ENCODE measurements around the gene RHOV.
"Not testable (repeated sequence)": the region's sequence is repeated elsewhere in the genome, so short reads cannot be mapped to it uniquely, and the experiment has no call there.

Gene RHOV

DNA sequence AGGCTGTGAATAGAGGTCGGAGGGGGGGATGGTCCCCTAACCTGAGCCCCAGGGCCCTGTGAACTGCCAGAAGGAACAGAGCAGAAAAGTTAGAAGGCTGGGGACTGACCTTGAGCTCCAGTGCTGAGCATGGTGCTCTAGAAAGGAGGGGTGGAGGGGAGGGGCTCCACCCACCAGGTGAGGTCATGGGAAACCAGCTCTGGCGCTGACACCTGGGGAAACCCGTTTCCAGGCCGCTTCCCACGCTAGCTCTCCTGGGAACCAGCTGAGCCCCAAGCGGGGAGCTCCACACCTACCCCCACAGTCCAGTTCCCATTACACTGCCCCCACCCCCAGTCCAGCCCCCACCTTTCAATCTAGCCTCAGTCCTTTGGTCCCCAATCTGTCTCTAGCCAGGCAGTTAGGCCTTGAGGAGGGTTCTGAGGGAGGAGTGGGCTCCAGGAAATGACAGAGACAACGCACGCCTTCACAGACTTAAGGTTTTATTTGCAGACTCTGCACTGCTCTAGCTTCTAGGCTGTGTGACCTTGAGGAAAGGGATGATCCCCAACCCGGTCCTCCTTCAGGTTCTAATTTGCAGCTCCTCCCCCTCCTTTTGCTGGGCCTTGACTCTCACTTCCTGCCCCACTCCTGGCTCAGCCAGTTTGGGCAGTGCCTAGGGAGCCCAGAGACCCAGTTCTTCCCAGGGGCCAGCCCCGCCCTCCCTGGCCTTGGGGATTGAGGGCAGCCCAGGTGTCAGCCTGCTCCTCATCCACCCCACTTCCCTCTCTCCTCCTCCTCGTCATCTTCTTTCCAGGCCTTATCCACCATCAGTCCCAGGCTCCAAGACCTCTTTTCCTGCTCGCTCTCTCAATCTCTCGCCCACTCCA is 2.1 kb downstream of the RHOV start:
- DNase-seq, result no peak

DNA sequence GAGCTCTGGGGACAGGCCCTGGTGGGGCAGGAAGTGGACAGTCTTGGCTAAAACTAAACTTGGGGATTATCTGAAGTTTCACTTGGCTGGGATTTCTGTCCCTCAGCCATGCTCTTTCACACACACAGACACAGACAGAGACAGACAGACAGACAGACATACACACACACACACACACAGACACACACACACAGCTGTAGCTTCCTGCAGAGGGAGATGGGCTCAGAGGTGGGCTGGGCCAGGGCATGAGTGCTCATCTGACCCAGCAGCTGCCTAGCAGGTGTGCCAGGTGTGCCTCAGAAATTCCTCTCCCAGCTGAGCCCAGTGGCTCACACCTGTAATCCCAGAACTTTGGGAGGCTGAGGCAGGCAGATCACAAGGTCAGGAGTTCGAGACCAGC is 3.3 kb downstream of the RHOV start:
- DNase-seq, result no peak

DNA sequence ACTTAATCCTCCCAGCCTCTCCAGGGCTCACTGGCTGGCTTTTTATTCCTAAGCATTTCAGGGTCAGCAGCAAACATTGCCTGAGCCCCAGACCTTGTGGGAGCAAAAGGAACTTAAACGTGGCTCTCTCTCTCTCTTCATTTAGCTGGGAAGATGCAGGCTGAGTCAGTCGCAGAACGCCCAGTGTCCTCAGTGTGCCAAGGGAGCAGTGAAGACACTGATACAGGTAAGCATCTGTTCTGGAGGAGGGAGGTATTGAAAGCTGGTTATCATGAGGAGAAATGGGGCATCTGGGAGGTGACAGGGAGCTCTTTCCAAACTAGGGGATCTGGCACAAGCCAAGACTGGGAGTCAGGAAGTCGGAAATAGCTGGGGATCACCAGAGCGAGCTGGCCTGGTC is 4.3 kb downstream of the RHOV start:
- DNase-seq, result no peak

DNA sequence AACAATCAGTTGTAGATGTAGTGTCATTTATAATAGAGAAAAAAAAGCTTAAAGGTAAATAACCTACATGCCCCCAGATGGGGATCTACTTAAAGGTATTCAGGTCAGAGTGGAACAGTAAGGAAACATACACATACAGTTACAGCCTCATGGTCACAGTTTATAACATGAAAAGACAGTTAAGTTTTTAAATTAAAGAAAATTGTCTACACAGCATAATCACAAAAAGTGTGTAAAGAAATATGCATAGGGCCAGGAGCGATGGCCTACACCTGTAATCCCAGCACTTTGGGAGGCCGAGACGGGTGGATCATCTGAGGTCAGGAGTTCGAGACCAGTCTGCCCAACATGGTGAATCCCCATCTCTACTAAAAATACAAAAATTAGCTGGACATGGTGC is 6.8 kb downstream of the RHOV start:
- DNase-seq, result no peak

DNA sequence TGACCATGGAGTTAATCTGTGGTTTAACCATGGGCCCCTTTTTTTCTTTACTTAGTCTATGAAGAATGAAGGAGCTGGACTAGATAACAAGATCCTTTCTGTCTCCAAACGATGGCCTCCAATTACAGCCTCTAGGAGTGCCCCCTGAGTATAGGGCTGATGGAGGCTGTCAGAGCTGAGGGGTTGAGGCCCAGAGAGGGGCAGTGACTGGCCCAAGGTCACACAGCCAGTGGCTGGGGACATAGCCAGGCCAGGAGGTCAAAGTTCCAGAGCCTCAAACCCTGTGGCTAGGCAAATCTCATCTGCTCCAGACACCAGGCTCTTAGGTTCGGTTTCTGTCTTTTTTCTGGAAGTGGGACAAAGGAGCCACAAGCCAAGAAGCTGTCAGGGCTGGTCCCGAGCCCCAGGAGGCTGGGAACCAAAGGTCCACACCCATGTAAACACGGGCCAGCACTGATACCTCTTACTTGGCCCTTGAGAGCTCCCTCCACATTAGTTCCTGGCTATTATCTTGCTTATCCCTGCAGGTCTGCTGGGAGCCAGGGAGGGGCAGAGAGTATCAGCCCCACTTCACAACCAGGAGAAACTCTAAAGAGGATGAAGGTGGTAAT is 10.3 kb downstream of the RHOV start:
- no peak for DNase-seq

DNA sequence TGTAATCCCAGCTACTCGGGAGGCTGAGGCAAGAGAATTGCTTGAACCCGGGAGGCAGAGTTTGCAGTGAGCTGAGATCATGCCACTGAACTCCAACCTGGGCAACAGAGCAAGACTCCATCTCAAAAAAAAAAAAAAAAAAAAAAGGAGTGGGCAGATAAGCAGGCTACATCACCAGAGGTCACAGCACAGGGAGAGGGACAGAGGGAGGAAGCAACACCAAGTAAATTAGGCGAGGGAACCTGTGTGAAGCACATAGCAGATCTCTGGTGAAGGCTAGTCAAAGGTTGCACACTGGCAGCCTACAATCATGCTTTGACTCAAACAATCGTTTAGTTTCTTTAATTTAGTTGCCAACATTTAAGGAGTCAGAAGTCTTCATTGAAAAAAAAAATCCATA is 12.9 kb downstream of the RHOV start:
- not testable (repeated sequence) for DNase-seq

DNA sequence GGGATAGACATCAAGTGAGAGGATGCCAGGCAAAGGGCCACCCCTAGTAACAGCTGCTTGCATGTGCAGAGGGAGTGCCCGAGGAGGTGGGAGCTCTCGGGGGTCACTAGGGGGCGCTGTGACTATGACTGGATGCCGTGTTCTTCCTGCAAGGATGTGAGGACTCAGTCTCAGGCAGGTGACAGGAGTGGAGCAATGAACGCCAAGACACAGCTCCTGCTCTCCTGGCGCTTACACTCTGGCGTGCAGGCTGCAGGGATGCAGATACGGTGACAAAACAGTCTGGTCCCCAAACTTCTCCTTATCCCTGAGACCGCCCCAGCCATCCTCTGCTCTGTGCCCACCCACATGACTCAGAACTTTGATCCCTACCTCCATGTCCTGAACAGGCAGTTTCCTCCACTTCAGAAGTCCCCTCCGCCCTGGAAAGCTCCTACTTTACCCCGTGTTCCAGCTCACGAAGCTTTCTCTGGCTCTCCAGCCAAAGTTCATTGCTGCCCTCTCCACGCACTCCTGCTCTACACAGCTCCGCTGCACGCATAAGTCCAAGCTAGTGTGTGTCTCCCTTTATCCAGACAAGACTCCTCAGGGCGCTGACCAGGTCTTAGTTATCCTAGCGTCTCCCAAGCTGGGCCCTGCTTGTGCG is 14.7 kb downstream of the RHOV start:
- no peak for DNase-seq

DNA sequence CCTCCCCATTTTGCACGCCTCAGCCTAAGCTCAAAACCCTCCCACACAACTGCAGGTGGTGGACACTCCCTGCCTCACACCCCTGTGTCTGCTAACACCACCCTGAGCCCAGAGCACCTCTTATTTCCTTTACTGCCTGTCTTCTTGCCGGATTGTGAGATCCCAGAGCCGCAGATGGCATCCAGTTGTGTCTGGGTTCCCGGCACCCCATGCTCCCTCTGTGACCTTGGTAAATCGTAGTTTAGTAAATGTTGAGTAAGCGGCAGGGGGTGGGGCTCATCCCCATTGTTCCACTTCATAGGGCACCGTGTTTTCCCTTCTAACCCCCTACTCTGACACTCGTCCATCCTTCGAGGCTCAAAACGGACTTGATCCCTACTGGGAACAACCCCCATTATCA is 15.3 kb downstream of the RHOV start:
- DNase-seq, result no peak

DNA sequence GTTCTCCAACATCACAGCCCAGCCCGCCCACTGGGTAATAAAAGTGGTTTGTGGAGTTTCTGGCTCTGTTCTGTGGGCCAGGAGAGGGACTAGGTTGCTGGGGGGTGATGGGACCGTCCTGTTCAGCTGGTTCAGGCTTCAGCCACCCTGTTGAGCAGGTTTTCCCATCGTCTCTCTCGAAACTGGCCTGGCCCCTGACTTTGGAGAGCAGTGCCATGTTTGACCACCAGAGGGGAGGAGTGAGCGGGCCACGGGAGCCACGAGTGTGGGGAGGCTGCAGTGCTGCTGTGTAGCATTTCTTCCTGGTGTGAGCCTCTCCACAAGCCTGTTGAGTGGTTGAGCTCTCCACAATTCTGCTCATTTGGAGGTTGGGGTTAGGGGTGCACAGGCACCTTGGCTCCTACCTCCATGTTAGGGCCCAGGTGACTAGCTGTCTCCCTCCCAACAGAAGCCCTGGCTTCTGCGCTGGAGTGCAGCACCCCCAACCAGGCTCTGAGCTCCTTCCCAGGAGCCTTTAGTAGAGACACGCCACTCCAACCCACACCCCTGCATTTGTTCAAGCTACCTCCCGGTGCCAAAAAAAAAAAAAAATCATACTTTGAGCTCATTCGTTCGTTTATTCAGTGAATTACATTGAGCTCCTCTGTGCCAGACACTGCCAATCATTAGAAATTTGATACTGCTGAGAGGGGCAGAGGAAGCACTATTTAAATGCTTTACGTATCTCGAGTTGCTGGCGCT is 16.3 kb downstream of the RHOV start:
- DNase-seq, result no peak

DNA sequence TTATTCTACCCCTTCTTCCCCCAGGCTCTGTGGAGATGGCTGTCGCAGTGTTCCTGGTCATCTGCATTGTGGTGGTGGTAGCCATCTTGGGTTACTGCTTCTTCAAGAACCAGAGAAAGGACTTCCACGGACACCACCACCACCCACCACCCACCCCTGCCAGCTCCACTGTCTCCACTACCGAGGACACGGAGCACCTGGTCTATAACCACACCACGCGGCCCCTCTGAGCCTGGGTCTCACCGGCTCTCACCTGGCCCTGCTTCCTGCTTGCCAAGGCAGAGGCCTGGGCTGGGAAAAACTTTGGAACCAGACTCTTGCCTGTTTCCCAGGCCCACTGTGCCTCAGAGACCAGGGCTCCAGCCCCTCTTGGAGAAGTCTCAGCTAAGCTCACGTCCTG is 17.3 kb downstream of the RHOV start:
- DNase-seq, result no peak

DNA sequence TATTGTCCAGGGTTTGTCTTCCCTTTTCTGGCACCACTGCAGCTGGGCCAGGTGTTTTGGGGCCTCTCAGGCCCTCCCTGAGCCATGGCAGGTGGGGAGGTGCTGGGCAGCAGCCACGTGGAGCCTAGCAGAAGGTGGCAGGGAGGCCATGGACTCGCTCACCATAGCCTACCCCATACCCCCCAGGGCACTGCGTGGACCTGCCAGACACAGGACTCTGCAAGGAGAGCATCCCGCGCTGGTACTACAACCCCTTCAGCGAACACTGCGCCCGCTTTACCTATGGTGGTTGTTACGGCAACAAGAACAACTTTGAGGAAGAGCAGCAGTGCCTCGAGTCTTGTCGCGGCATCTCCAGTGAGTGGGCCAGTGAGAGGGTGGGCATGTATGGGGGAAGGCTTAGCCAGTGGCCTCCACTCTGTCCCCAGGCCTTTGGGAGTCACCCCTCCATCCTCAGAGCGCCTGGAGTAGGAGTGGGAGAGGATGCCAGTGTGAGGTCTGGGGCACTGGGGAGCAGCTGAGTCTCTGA is 18.3 kb downstream of the RHOV start:
- DNase-seq, result no peak

DNA sequence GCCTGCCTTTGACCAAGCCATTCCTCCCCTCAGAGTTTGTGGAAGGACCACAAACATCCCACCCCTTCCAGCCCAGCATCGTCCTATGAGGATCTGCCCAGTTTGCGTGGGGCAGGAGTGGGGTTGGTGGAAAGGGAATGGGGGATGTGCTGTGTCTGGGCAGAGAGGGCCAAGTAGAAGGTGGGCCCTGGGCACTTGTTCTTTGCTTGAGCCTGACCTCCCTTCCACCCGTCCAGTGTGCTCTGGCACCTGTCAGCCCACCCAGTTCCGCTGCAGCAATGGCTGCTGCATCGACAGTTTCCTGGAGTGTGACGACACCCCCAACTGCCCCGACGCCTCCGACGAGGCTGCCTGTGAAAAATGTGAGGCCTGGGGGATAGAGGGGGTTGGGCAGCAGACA is 19.9 kb downstream of the RHOV start:
- no peak for DNase-seq

DNA sequence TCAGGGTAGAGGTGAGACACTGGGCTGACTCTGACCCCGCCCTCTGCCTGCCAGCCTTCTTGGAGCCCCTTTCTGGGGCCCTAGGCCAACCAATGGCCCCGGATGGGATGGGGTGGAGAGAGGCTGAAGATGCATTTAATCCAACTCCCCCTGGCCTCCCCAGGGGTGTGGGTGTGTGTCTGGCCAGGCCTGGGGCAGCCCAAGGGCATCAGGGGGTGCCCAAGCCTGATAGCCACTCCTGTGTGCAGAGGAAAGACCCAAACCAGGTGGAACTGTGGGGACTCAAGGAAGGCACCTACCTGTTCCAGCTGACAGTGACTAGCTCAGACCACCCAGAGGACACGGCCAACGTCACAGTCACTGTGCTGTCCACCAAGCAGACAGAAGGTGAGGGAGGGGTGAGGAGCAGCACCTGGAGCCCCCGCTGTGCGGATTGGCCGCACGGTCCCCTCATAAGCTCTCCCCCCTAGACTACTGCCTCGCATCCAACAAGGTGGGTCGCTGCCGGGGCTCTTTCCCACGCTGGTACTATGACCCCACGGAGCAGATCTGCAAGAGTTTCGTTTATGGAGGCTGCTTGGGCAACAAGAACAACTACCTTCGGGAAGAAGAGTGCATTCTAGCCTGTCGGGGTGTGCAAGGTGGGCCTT is 20.7 kb downstream of the RHOV start:
- DNase-seq, result no peak

DNA sequence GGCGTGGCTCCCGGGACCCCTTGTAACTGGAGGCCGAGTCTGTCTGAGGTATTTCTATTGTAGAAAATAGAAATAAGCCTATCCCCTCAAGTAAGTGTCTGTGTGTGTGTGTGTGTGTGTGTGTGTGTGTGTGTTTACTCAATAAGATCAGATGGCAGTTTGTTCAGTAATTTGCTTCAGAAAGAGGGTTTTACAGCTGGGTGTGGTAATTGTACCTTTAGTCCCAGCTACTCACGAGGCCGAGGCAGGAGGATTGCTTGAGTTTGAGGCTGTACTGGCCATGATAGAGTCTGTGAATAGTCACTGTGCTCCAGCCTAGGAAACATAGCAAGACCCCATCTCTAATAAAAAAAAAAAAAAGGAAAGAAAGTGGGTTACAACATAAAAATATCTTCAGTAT is 21.5 kb downstream of the RHOV start:
- DNase-seq, result no peak

DNA sequence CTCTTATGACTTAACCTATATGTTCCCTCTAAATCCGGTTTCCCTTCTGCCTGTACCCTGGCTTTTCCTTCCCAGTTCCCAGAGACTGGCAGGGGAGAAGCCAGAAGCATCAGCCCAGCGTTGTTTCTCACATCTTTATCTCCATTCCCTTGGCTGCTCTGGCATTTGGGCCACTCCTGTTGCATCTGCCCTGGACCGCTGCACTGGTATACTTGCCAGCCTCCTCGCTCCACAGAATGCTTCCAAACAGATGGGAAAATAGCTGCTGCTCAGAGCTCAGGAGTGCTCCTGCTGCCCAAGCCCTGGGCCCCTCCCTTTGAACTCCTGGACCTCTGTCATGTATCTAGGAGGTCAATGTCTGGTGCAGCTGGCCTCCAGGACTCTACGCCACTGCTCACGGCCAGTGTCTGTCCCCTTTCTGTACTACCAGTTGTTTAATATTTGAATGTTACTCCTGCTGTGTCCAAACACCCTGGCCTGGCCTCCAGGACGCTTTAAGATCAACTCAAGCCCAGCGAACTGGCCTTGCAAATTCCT is 23.4 kb downstream of the RHOV start:
- DNase-seq, result no peak

DNA sequence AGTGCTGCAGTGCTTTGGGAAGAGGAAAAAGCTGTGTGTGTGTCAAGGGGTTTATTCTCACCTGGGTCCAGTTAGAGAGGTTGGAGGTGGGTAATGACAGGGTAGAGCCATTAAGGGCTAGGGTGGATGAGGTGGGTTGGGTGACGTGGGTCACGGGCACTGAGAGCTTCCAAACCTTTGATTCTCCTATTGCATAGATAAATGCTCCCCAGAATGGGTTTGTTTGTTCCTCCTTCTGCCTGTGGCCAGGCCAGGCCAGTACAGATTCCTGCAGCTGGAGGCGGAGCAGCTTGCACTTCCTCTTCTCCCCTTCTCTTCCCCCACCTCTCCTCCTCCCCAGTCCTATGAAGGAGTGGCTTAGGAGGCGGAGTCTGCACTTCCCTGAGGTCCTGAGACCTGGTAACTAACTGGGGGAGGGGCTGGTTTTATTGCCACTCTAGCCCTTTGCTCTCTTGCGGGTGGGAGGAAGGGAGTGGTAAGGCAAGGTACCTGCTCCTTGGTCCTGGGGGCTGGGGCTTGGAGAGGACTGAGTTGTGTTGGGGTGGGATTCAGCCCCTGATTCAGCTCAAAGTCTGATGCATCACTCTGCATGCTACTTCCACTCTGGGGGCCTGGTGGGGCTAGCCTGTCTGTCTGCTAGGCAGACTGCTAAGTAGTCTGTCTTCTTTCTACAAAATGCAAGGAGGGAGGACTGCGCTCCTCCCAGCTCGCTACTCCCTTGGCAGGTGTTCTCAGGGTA is 26.6 kb downstream of the RHOV start:
- peak; percentile 71 for DNase-seq

DNA sequence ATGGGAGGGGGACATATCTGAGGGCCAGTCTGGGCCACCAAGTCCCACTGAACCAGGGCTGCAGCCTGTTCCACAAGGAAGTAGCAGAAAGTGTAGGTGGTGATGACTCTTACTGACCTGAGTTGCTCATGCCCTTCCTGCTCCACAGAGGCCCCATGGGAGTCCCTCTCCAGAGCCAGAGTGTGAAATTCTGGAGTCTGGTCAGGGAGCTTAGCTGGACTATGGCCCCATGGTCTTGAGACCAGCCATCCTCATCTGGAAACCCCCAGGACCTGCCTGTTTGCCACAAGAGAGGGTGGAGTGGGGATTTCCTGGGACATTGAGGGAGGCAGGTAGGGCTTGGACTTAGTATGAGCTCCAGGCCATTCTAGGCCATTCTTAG is 27.2 kb downstream of the RHOV start:
- no peak for DNase-seq

DNA sequence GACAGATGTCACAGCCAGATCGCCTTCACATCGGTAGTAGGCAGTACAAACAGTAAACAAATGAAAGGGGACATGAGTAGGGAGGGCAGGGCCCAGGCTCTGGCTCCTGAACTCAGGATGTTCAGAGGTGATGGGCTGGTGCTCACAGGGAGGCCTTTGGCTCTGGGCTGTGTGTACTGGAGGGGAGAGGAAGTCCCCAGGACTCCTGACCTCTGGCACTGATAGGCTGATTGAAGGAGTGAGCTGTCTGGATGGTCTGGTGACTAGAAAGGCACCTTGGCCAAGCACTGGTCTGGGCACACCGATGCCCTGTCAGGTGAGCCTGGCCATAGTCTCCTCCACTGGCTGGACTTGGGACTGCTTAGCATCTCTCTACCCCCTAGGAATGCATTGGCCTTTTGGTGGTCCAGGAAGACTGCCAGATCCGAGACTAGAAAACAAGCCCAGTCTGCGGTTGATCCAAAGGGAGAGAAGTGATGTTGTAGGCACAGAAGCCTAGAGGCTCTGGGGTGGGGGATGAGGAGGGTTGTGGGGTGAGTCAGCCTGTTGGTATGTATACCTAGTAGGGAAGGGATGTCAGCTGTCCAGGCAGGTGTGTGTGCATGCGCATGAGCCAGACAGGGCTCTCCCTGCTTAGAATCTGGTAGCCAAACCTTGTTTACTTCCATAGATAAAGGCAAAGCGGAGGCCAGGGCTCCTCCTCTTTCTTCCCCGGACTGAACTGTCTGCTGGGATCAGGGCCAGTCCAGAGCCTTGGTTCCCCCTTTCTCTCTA is 28.3 kb downstream of the RHOV start:
- DNase-seq, result peak; percentile 31

DNA sequence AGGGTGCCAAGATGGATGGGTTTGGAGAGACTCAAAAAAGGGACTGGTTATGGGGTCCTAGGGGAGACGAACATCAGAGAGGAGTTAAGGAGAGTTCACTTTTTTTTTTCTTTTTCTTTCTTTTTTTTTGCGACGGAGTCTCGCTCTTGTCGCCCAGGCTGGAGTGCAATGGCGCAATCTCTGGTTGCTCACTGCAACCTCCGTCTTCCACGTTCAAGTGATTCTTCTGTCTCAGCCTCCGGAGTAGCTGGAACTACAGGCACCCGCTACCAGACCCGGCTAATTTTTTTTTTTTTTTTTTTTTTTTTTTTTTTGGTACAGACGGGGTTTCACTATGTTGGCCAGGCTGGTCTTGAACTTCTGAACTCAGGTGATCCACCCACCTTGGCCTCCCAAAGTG is 29.0 kb downstream of the RHOV start:
- DNase-seq, result no peak

DNA sequence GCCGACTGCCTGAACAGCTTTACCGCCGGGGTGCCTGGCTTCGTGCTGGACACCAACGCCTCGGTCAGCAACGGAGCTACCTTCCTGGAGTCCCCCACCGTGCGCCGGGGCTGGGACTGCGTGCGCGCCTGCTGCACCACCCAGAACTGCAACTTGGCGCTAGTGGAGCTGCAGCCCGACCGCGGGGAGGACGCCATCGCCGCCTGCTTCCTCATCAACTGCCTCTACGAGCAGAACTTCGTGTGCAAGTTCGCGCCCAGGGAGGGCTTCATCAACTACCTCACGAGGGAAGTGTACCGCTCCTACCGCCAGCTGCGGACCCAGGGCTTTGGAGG is 29.4 kb downstream of the RHOV start:
- DNase-seq, result no peak

All from NCI-H2029 treated with DMSO at 0.1 percent for 48 hours (cell line).